Epithelial cell of proximal tubule (primary cell): ENCODE data around the gene RNF145. TPM values are rescaled to one million over a fixed set of nuclear protein-coding genes. Genes with fewer than 3 reads are reported as not detected.
A peak's percentile ranks its signal among the peaks of the same experiment; 100 is the strongest.

Experiments
- DNase-seq: peaks from one replicate; pipeline ENCODE4 v3.0.0-alpha.2; 2011; ENCODE audit warnings: low read depth
- H3K4me3 ChIP-seq: 2 replicates; pipeline ENCODE4 v1.5.1; 2011; ENCODE audit warnings: low read depth, mild to moderate bottlenecking, low read length
- total RNA-seq: library from RNA; depleted of rRNA; stranded (reverse); fragments of >200 nt; gene quantifications from 2 replicates; pipeline ENCODE4 v1.2.3, GENCODE V29; 2015
- TF ChIP-seq, protein P1 (sequence below): conservative IDR thresholded peaks from 2 replicates; pipeline ENCODE4 v1.5.1; 2012; ENCODE audit warnings: low read depth, mild to moderate bottlenecking, low read length

Gene RNF145
- total RNA-seq, 1 donor from 2014 or later, result 71.4 TPM

DNA sequence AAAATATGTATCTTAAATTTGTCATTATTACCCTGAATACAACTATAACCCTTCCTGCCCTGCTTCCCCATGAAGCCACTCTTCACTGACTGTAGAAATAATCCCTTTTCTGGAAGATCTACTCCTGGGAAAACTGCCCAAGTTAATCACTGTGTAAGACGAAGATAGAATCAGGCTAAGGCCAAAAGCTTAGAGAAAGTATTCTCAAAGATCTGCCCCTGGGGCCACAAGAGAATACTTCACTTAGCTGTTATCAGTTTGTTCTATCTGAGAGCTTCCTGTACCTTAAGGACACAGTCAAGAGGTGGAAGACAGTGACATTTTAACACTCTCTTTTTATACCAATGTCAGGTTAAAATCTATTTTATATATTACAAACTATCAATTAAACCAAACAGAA, 33.8 kb downstream of the RNF145 start:
- no peak overlapping the region for H3K4me3 ChIP-seq
- no peak for DNase-seq
- TF ChIP-seq, protein P1, sequence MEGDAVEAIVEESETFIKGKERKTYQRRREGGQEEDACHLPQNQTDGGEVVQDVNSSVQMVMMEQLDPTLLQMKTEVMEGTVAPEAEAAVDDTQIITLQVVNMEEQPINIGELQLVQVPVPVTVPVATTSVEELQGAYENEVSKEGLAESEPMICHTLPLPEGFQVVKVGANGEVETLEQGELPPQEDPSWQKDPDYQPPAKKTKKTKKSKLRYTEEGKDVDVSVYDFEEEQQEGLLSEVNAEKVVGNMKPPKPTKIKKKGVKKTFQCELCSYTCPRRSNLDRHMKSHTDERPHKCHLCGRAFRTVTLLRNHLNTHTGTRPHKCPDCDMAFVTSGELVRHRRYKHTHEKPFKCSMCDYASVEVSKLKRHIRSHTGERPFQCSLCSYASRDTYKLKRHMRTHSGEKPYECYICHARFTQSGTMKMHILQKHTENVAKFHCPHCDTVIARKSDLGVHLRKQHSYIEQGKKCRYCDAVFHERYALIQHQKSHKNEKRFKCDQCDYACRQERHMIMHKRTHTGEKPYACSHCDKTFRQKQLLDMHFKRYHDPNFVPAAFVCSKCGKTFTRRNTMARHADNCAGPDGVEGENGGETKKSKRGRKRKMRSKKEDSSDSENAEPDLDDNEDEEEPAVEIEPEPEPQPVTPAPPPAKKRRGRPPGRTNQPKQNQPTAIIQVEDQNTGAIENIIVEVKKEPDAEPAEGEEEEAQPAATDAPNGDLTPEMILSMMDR, result no peak

DNA sequence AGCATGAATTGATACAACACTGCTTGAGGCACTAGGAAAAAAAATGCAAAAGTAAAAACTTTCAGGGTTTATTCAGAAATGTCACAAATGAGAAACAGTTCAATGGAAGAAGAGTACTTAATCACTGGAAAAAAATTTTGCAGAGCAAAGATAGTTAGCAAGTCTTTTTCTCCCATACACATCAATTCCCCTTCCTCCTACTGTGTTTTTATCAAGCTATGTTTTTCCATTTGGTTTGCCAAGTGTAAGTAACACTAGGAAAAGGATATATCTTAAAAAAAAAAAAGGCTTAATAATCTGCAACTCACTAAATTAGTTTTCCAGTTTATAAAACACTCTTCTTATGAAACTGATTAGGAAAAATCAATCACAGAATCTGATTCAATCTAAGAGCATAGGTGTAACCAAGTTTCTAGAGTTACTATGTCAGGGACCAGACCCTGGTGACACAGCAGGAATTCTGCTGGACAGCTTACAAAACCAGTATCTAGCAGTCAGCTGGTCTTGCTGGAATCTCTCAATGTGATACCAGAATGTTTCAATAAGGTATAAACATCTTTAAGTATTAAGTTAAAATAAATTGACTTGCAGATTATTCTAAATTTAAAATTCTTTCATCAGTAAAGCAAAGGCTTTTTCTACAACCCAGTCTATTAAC, 34.7 kb downstream of the RNF145 start:
- H3K4me3 ChIP-seq, result no peak overlapping the region
- TF ChIP-seq, protein P1, result no peak
- DNase-seq, result no peak

DNA sequence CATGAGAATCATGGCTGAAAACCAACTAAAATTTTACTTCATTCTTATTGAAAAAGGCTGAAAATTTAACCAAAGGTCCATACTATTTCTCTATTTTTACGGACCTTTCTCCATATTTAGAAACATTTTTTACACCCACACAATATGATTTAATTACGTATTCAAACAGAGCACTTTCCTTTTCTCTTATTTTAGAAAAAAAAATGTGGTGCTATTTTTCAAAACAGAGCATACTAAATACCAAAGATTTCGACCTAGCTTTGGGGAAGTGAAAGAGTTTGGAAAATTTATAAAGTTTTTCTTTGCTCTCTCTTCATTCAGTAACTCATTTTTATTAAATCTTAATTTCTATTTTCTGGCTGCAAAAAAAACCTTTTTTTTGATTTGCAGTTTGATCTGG, 38.1 kb downstream of the RNF145 start:
- no peak overlapping the region for H3K4me3 ChIP-seq
- TF ChIP-seq, protein P1, result no peak
- DNase-seq, result no peak

GRCh38 chr5:159170021-159170420, 39.3 kb downstream of the RNF145 start:
- no peak for DNase-seq
- TF ChIP-seq, protein P1, result no peak
- H3K4me3 ChIP-seq, result no peak overlapping the region

GRCh38 chr5:159166416-159166815, 42.9 kb downstream of the RNF145 start:
- TF ChIP-seq, protein P1, result no peak
- H3K4me3 ChIP-seq, result no peak overlapping the region
- no peak for DNase-seq

DNA sequence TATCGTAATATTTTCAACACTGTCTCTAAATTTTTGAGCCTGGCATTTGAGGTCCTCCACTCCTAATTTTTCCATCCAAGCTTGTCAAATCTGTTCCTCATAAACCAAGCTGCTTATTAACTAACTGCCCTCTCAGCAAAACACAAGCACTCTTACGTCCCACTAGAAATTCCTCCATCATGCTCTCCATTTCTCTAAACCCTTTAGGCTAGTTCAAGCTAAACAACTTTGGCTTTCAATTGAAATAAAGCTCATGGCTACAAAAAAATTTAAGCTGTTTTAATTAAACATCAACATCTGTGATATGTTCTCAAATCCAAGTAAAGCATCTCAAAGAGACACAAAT, 45.7 kb downstream of the RNF145 start:
- DNase-seq, result no peak
- TF ChIP-seq, protein P1, result no peak
- no peak overlapping the region for H3K4me3 ChIP-seq

DNA sequence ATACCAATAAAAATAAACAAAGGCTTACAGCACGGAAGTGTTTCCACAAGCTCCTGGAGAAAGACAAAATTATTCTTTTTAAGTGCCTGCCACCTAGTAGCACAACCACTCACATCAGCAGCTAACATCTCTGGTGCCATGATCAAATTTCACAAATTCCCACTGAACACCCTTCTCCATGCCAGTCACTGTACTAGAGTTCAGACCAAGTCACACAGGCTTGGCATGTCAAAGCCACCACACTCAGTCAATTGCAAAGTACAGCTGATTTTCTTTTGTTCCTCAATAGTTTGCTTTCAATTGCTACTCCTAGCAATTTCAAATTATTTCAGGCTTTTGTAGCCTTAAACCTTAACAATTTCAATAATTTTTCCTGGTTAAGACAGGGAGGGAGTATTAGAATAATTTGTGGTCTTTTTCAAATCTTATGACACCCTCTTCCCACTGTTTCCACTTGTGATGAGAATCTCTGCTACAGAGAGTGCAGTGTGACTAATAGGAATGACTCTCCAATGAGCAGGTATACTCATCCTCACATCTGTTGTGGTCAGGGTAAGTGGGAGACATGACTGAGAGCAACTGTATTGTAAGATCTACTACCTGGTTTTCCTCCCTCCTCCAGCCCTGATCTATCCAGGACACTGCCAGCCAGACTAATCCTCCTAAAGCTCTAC, 46.2 kb downstream of the RNF145 start:
- TF ChIP-seq, protein P1, result no peak
- H3K4me3 ChIP-seq, result no peak overlapping the region
- peak; percentile 70 for DNase-seq
